ENCODE data around the gene POLR1A. TPM values are rescaled to one million over a fixed set of nuclear protein-coding genes. Genes with fewer than 3 reads are reported as not detected.

POLR1A gene
- total RNA-seq, 4 donors from 2014 or later: 11.1 to 17.6 (median 13.3) TPM

GRCh38 chr2:86094229-86094628 is 11.5 kb downstream of the POLR1A start:
- H3K27ac ChIP-seq: no peak overlapping the region
- H3K4me3 ChIP-seq: no peak overlapping the region
- no peaks in the 10 kb centered on the region for H3K4me1 ChIP-seq
- TF ChIP-seq POLR2AphosphoS5 (IDR thresholded peaks at IDR 0.05): no peak
- TF ChIP-seq CTCF (IDR thresholded peaks at IDR 0.05): no peak
- no peak for TF ChIP-seq POLR2A (IDR thresholded peaks at IDR 0.05)
- no peak for TF ChIP-seq EP300 (IDR thresholded peaks at IDR 0.05; ENCODE audit: low read depth)
- peaks cover 0 to 38% (median 15%) of the 10 kb centered on the region in 4 donors for H3K36me3 ChIP-seq
- H3K27me3 ChIP-seq: no peaks in the 10 kb centered on the region
- no peaks in the 10 kb centered on the region for H3K9me3 ChIP-seq
- intact Hi-C loops (cut with DNase I; ENCODE audit: low total_unique reads): no loop called here
- DNase-seq: no peak
- 43 to 46% methylated on average over 1 of the region's 1 CpG for WGBS, 2 donors (ENCODE audit: low coverage in 1 of 2)
- in situ Hi-C loops (cut with MboI; ENCODE audit: low pct_ligation_motif_present in 1 of 4, low pct_unique_long_range_greater_than_20kb in 1 of 4, low sequenced_read_pairs in 3 of 4): loop anchor here in 1 of 4 donors (25.0 kb wide), 1 partner anchor 457 kb away; no protein-coding TSS in a partner anchor

GRCh38 chr2:86087936-86088850 is 17.5 kb downstream of the POLR1A start:
- TF ChIP-seq POLR2A (IDR thresholded peaks at IDR 0.05) (no peak), CTCF (IDR thresholded peaks at IDR 0.05) (peak in 3 of 5 experiments; percentile 18 to 29 (median 23)), EP300 (IDR thresholded peaks at IDR 0.05; ENCODE audit: low read depth) (no peak), POLR2AphosphoS5 (IDR thresholded peaks at IDR 0.05) (no peak)
- H3K4me3 ChIP-seq: no peak overlapping the region
- in situ Hi-C loops (cut with MboI; ENCODE audit: low pct_ligation_motif_present in 1 of 4, low pct_unique_long_range_greater_than_20kb in 1 of 4, low sequenced_read_pairs in 3 of 4): loop anchor here in 2 of 4 donors (5.0 to 25.0 kb wide), 2 partner anchors 261 to 451 kb away; no protein-coding TSS in a partner anchor
- WGBS, 2 donors (ENCODE audit: low coverage in 1 of 2): 84 to 100% methylated on average over 5 to 14 of the region's 14 CpGs
- no peak overlapping the region for H3K27ac ChIP-seq
- H3K9me3 ChIP-seq: no peaks in the 10 kb centered on the region
- H3K4me1 ChIP-seq: no peaks in the 10 kb centered on the region
- no peaks in the 10 kb centered on the region for H3K27me3 ChIP-seq
- DNase-seq: no peak
- intact Hi-C loops (cut with DNase I; ENCODE audit: low total_unique reads): no loop called here
- H3K36me3 ChIP-seq: peaks cover 0 to 38% (median 16%) of the 10 kb centered on the region in 4 donors

DNA sequence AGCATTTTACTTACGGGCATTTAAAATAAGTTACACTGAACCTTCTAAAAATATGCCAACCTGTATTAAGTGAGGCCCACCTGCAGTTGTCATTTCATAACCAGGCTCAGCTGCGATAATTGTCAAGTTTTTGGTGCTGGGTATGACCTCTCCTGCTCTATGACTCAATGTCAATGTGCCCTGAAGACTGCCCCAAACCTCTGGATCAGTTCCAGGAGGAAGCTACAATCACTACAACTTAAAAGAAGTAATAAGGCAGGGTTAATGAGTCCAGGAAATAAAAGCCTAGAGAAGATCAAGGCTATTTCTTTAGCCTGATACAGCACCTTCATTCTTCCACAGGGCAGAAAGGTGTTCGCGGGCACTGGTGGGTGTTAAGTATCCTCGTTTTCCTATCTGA is 22.9 kb downstream of the POLR1A start:
- WGBS, 2 donors (ENCODE audit: low coverage in 1 of 2): 82% methylated on average over 1 to 5 of the region's 5 CpGs
- Histone ChIP-seq H3K27ac (no peak overlapping the region), H3K9me3 (no peaks in the 10 kb centered on the region), H3K36me3 (peaks cover 0 to 19% (median 7%) of the 10 kb centered on the region in 4 donors), H3K27me3 (no peaks in the 10 kb centered on the region), H3K4me1 (peaks cover 4 to 14% (median 11%) of the 10 kb centered on the region in 4 donors), H3K4me3 (no peak overlapping the region)
- in situ Hi-C loops (cut with MboI; ENCODE audit: low pct_ligation_motif_present in 1 of 4, low pct_unique_long_range_greater_than_20kb in 1 of 4, low sequenced_read_pairs in 3 of 4): loop anchor here in 1 of 4 donors (25.0 kb wide), 1 partner anchor 445 kb away; no protein-coding TSS in a partner anchor
- intact Hi-C loops (cut with DNase I; ENCODE audit: low total_unique reads): no loop called here
- DNase-seq: no peak
- no peak for TF ChIP-seq POLR2A (IDR thresholded peaks at IDR 0.05)
- no peak for TF ChIP-seq POLR2AphosphoS5 (IDR thresholded peaks at IDR 0.05)
- TF ChIP-seq CTCF (IDR thresholded peaks at IDR 0.05): no peak
- no peak for TF ChIP-seq EP300 (IDR thresholded peaks at IDR 0.05; ENCODE audit: low read depth)

DNA sequence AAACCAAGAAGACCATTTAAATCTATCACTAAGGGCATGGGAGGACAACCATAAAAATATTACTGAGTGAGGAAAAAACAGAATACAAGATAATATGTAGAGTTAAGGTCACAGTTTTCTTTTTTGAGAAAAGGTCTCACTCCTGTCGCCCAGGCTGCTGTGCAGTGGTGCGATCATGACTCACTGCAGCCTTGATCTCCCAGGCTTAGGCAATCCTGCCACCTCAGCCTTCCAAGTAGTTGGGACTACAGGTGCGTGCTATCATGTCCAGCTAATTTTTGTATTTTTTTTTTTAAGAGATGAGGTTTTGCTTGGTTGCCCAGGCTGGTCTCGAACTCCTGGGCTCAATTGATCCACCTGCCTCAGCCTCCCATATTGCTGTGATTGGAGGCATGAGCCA is 24.0 kb downstream of the POLR1A start:
- Histone ChIP-seq H3K27ac (no peak overlapping the region), H3K27me3 (no peaks in the 10 kb centered on the region), H3K4me3 (no peak overlapping the region), H3K4me1 (peaks cover 4 to 14% (median 11%) of the 10 kb centered on the region in 4 donors), H3K9me3 (no peaks in the 10 kb centered on the region), H3K36me3 (peaks cover 0 to 12% (median 6%) of the 10 kb centered on the region in 4 donors)
- in situ Hi-C loops (cut with MboI; ENCODE audit: low pct_ligation_motif_present in 1 of 4, low pct_unique_long_range_greater_than_20kb in 1 of 4, low sequenced_read_pairs in 3 of 4): loop anchor here in 1 of 4 donors (25.0 kb wide), 1 partner anchor 444 kb away; no protein-coding TSS in a partner anchor
- TF ChIP-seq POLR2A (IDR thresholded peaks at IDR 0.05): no peak
- intact Hi-C loops (cut with DNase I; ENCODE audit: low total_unique reads): no loop called here
- WGBS, 2 donors (ENCODE audit: low coverage in 1 of 2): 84 to 92% methylated on average over 4 of the region's 4 CpGs
- DNase-seq: no peak
